HG03521 (cell line): ENCODE results near the gene EPHB1.
"Not testable (repeated sequence)": the region's sequence is repeated elsewhere in the genome, so short reads cannot be mapped to it uniquely, and the experiment has no call there.

Source experiments
- ATAC-seq: cut with Tn5 transposase; IDR thresholded peaks from one replicate; pipeline ENCODE4 v1.9.1; 2021; ENCODE audit warnings: mild to moderate bottlenecking, moderate library complexity; ENCODE audit not compliant: unreplicated experiment

The EPHB1 gene

GRCh38 chr3:135099734-135100355 lies 304.8 kb downstream of the EPHB1 start:
- ATAC-seq = no peak

DNA sequence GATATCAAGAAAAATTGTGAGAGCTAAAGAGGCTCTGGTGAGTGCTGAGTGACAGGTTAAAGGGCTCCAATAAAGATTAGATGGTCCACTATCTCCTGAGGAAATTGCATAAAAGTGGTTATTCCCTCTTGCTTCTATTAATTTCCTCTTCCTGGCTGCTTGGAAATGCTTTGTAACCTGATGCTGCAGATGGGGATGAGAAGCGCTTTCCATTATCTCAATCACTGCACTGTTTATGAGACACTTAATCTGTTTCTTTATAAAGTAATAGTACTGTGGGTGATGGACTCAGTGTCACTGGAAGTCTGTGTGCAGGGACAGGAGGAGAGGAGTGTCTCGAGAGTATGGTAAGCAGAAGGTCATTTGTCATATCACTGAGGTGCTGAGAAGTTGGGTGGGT lies 305.3 kb downstream of the EPHB1 start:
- no peak for ATAC-seq

DNA sequence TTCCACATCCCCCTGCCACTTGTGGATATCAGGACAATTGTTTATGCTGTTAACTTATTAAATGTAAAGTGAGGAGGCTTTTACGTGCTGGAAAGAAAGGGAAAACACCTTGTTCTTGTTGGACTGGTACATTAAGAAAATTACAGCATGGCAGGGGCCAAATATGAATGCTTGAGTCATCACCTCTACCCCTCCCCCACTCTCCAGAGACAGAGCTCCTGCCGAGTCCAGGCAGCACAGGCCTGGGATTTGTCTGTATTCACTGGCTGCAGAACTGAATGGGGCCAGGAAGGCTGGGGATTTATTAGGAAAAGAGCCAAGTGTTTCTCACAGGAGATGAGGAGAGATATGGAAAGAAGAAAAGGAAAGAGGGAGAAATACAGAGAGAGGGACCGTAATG lies 308.9 kb downstream of the EPHB1 start:
- no peak for ATAC-seq

DNA sequence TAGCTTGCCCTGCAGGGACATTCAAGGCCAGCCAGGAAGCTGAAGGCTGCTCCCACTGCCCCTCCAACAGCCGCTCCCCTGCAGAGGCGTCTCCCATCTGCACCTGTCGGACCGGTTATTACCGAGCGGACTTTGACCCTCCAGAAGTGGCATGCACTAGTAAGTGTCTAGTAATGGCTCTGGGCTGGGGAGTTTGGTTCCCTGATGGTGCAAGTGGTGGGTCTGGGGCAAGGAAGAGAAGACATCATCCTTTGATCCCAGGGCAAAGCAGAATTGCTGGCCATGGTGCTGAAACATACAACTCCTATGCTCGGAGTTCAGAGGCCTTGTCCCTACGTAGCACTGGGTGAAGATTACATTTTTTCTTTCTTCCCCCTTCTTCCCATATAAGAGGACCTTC lies 311.4 kb downstream of the EPHB1 start:
- ATAC-seq = no peak

GRCh38 chr3:135107043-135107442 lies 312.0 kb downstream of the EPHB1 start:
- ATAC-seq = no peak

GRCh38 chr3:135109681-135110080 lies 314.6 kb downstream of the EPHB1 start:
- no peak for ATAC-seq

- not testable (repeated sequence) for ATAC-seq
Observed at GRCh38 chr3:135114551-135114950, 319.5 kb downstream of the EPHB1 start.

DNA sequence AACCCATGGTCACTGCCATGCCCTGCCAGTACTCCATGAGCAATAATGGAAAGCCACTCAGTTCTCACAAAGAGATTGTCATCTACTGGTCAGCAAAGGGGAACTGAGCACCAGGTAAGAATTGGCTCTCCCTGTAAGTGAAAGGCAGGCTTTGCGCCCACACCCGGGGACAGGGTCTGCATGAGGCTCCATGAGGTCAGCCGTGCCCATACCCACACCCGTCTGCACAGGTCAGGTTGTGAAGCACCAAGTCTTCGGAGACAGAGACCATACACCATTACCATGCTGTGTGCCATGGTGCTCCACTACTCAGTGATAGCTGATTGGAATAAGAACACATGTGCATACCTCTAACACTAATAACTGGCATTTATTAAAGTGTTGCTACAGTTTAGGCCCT lies 322.9 kb downstream of the EPHB1 start:
- no peak for ATAC-seq

DNA sequence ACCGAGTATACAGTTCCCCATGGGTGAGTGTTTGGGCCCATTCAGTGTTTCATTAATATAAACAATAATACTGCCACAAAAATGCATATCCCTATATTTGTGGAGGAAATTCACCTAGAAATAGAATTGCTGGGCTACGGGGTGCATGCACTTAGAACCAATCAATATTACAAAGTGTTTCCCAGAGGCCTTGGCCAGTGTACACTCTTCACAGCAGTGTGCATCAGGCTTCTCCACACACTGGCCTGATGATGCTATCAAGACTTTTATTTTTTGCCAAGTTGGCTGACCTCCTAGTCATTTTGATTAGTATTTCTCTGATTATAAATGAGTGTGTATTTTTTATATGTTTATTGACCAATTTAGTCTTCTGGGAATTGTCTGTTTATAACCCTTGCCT lies 323.7 kb downstream of the EPHB1 start:
- no peak for ATAC-seq

DNA sequence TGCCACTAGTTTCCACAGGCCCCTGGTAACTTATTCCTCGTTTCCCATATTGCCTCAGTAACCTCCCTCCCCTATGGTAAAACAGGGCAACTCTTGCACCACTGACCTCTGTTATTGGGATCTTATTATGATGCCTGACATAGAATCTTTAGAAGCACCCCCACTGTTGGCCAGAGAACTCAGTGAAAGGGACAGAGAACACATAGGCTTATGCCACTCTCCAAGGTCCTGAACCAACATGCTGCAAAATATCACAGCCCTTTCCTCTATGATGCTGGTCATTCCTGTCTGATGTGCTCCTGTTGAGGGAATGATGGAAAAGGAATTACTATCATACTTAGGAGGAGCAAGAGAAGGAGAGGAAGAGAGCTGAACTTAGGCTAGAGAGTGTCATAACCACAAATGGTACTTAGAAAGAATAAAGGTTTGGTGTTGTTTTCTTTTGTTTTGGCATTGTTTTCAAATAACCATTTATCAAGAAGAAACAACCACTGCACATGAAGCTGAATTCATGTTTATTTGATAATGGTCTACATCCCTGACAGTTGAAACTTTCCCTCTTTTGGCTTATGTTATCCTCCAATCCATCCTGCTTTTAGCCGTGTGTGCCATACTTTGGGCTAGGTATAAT lies 330.2 kb downstream of the EPHB1 start:
- ATAC-seq = no peak

DNA sequence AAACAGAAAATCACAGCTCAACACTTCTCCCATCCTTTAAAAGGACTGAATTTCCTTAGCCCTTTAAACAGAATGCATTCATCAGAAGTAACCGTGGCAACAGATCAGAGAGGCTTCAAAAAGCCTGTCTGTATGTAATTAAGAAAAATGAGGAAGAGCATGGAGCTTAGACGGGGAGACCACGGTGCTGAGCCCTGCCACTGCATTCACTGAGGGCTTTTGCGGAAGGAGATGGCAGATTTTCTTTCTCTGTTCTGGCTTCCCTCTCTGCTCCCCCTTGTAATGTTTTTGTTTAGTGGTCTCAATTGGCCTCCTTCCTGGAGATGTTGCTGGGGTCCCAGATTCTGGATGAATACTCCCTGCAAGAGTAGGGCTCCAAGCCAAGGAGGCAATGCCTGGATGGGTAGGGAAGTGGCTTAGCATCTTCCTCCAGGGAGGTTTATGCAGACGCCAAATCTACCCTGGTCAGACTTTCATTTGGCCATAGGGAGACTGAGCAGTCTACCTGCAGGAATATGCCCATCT lies 332.9 kb downstream of the EPHB1 start:
- ATAC-seq = no peak

DNA sequence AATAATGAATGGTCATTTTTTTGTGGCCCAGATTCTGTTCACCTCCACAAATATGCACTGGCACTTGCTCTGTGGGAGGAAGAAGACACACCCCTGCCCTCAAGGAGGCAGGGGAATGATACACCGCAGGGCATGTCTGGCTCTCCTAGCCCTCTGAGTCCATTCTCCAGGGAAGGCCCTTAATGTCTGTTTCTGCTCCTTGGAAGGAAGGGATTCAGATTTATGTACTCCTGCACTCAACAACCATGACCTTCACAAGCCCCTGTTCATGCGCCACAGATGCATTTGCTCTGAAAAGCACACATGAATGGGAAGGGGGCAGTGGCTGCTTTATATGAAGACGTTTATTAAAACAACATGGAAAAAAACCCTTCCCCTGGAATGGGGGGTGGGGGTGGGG lies 333.8 kb downstream of the EPHB1 start:
- no peak for ATAC-seq

DNA sequence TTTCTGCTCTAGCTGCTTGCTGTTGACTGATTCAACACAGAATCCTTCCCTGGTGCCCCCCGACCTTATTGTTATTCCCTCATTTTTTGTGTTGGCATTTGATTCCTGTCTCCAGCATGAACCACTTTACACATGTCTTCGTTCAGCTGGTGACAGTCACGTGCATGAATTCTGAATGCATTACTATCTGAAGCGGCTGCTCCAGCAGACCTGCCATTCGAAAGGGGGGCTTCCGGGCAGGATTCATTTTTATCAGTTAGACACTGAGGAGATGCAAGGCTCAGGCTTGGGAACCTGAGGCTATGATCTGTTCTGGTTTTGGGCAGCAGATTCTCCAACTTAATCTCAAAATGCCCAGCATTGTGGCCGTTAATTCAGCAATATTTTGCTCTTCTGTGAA lies 336.2 kb downstream of the EPHB1 start:
- no peak for ATAC-seq

- no peak for ATAC-seq
Observed at GRCh38 chr3:135133905-135134683, 339.0 kb downstream of the EPHB1 start.

- no peak for ATAC-seq
Observed at GRCh38 chr3:135134684-135135075, 339.6 kb downstream of the EPHB1 start.

DNA sequence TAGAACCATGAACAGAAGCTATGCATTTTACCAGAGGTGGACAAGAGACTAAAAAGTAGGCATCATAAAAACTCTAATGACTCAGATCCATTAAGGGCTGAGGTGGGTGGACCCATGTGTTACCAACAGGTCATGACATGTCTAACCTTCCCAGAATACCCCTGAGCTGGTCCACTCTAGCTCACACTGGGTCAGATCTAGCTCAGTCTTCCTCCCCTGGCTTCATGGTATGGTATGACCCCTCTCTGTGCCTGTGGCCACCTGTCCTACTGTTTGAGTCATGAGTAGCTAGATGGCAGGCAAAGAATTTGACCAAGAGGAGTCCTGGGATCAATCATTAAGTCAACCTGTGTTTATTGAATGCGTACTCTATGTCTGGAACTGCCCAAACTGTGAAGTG lies 340.4 kb downstream of the EPHB1 start:
- no peak for ATAC-seq

DNA sequence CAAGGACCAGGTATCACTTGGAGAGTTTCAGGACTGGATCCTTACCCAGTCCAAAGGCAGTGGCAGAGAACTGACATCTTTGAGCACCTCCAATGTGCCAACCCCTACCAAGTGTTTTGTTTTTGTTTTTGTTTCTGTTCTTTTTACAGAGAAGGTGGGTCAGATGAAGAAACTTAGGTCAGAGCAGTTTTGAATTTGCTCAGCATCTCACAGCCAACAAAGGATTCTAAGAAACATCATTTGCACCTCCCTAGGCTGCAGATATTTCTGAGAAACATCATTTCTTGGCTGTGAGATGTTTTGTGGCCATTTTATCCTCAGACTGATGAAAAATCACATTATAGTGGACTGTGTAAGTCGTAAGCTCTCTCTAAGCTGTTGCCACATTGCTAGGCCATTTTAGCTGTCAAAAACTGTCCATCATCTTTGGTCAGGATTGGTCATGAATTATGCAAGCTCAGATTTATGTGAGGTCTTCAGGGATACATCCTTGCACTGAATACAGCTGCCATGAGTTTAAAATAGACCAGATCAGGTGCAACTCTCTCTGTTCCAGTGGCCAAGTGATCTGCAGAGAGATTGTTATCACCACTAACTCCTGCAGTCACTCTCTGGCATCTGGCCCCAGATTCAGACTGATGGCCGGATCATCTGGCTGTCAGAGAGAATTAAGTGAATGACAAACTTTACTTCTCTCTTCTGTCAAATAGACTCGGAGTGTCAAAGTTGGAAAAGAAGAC lies 341.5 kb downstream of the EPHB1 start:
- no peak for ATAC-seq

DNA sequence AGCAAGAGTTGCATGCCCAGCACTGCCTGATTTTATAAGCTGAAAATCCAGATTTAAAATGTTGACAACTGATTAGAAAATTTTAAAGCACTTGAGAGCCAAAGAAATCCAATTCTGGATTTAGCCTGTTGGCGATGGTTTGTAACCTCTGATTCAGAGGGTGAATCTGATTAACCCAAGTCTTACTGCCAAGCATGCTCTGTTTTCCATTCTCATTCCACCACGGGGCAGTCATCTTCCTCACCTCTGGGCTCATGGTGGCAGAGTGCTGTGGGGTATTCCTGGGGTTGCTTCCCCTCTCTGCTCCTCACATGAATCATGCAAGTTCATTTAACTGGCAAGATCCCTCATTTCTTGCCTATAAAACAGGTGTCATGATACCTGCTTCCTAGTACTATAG lies 342.2 kb downstream of the EPHB1 start:
- no peak for ATAC-seq

DNA sequence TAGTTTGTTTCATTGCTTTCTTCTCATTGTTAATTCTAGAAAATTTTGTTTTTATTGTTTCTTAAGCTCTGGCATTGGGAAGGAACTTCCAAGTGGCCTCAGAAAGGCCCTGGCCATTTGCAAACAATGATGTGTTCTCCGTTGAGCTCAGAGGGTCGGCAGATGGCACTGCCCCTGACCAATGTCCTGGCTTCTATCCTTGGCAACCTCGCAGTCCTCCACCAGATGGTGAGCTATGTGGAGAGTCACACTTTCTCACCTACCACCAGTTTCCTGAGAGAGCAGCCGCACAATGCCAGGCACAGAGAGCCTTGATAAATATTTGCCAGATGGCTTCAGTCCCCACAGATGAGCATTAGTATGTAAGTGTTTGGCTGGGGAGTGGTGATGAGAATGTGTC lies 343.7 kb downstream of the EPHB1 start:
- no peak for ATAC-seq

- no peak for ATAC-seq
Observed at GRCh38 chr3:135140591-135140990, 345.5 kb downstream of the EPHB1 start.

DNA sequence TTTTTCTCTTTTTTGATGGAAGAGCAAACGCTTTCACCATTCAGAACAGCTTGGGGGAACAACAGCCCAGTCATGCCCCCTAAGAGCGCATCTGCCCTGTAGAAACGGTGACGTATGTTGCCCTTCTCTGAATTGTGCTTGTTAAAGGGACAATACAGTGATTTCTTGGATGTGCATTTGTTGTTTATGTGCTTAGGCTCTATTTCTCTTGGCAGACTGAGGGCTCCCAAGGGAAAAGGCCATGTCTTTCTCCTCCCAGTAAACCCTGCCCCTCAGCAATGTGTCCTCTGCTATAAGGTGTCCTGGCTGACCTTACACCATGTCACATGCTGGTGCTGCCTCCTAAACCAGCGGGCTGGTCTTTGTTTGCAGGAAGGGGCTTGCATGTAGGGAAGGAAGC lies 346.1 kb downstream of the EPHB1 start:
- no peak for ATAC-seq
